Measurements from ENCODE around the gene RPS5.

RPS5 gene

GRCh38 chr19:58352760-58353671 is 34.1 kb upstream of the RPS5 start, which contains the start of gene A1BG:
Gene A1BG (minus strand): TSS chr19:58353492. CDS start chr19:58353437, 55 bp downstream.
- H3K4me3 ChIP-seq (ENCODE audit: low read length), result no peak within 1 kb of the TSS
- TF ChIP-seq ZNF274 (IDR thresholded peaks at IDR 0.05; ENCODE audit: low read depth, low read length), result no peak

- no peak for TF ChIP-seq ZNF274 (IDR thresholded peaks at IDR 0.05; ENCODE audit: low read depth, low read length)
- H3K4me3 ChIP-seq (ENCODE audit: low read length), result no peak overlapping the region
Observed at GRCh38 chr19:58353717-58354477, 33.2 kb upstream of the RPS5 start.

GRCh38 chr19:58354478-58355030 is 32.5 kb upstream of the RPS5 start:
- no peak for TF ChIP-seq ZNF274 (IDR thresholded peaks at IDR 0.05; ENCODE audit: low read depth, low read length)
- H3K4me3 ChIP-seq (ENCODE audit: low read length), result no peak overlapping the region

- TF ChIP-seq ZNF274 (IDR thresholded peaks at IDR 0.05; ENCODE audit: low read depth, low read length), result no peak
- H3K4me3 ChIP-seq (ENCODE audit: low read length), result no peak overlapping the region
Observed at GRCh38 chr19:58355215-58355796, 31.8 kb upstream of the RPS5 start.

- no peak overlapping the region; the same call in 1 of the 2 replicates for H3K4me3 ChIP-seq (ENCODE audit: low read length)
Observed at GRCh38 chr19:58355908-58356765, 30.9 kb upstream of the RPS5 start.

GRCh38 chr19:58356766-58357480 is 30.1 kb upstream of the RPS5 start:
- TF ChIP-seq ZNF274 (IDR thresholded peaks at IDR 0.05; ENCODE audit: low read depth, low read length), result no peak
- no peak overlapping the region; the same call in 1 of the 2 replicates for H3K4me3 ChIP-seq (ENCODE audit: low read length)

More at GRCh38 chr19:58355908-58356765, 30.9 kb upstream of the RPS5 start:
- no peak for TF ChIP-seq ZNF274 (IDR thresholded peaks at IDR 0.05; ENCODE audit: low read depth, low read length)

- no peak overlapping the region for H3K4me3 ChIP-seq (ENCODE audit: low read length)
- no peak for TF ChIP-seq ZNF274 (IDR thresholded peaks at IDR 0.05; ENCODE audit: low read depth, low read length)
Observed at GRCh38 chr19:58357481-58358145, 29.5 kb upstream of the RPS5 start.

GRCh38 chr19:58361900-58362271 is 25.2 kb upstream of the RPS5 start:
- TF ChIP-seq ZNF274 (IDR thresholded peaks at IDR 0.05; ENCODE audit: low read depth, low read length), result no peak
- peak overlapping the region; percentile 63 for H3K4me3 ChIP-seq (ENCODE audit: low read length)

GRCh38 chr19:58362272-58362994 is 24.6 kb upstream of the RPS5 start, which contains the start of gene ZNF497:
Gene ZNF497 (minus strand): TSS chr19:58362751. CDS start chr19:58357635, 5,116 bp downstream.
- TF ChIP-seq ZNF274 (IDR thresholded peaks at IDR 0.05; ENCODE audit: low read depth, low read length), result no peak
- peak within 1 kb of the TSS; percentile 63 for H3K4me3 ChIP-seq (ENCODE audit: low read length)

- no peak for TF ChIP-seq ZNF274 (IDR thresholded peaks at IDR 0.05; ENCODE audit: low read depth, low read length)
- no peak overlapping the region for H3K4me3 ChIP-seq (ENCODE audit: low read length)
Observed at GRCh38 chr19:58364146-58364545, 22.9 kb upstream of the RPS5 start.

Data from GM08714 (cell line).